Epithelial cell of esophagus (primary cell): Measurements from ENCODE around the gene SUSD4.

ENCODE experiments used
- DNase-seq: peaks from one replicate; pipeline ENCODE4 v3.0.0; 2010; ENCODE audit warnings: low read depth
- H3K4me3 ChIP-seq: 2 replicates; pipeline ENCODE4 v1.5.1; 2011; ENCODE audit warnings: mild to moderate bottlenecking, low read length, control low read depth
- TF ChIP-seq, protein P1 (sequence below): IDR thresholded peaks from 2 replicates; pipeline ENCODE4 v1.5.1; 2011; ENCODE audit warnings: low read depth, mild to moderate bottlenecking, low read length, control low read depth, inconsistent platforms; ENCODE audit not compliant: insufficient read depth; ENCODE audit errors: missing control alignments

Gene SUSD4

DNA sequence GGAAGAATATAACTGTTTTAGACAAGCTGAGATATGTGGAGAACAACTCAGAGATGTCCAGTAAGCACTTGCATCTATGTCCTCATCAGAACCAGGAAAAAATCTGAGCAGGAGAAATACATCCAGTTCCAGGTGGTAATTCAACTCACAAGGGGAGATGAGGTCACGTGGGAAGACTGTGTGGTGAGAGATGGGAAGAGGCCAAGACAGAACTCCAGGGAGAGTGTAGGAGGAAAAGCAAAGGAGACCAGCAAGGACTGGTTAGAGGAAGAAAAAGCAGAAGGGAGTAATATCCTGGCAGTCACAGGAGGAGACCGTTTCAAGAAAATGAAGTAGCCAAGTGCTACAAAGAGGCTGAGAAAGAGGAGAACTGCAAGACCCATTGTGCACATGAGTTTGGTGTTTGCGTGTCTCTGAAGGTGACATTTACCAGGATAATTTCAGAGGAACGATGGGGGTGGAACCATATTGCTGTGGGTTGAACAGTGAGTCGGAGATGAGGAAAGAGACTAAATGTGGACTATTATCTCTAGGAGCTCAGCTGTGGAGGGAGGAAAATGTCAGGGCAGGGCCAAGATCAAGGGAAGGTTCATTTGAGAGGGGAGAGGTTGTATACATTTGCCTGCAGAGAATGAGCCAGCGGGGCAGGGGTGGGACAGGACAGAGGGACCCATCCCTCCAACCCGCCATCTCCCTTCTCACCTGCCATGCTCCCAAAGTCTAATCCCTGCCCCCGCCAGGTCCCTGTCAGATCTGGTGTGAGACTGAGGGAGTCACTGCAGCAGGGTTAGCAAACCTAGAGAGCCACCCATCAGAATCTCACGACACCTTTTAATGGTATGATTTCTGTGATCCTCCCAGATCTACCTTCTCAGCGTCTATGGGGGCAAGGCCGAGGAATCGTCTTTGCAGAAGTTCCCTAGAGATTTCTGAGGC, 24.9 kb downstream of the SUSD4 start:
- H3K4me3 ChIP-seq, result no peak overlapping the region
- DNase-seq, result no peak
- TF ChIP-seq, protein P1, sequence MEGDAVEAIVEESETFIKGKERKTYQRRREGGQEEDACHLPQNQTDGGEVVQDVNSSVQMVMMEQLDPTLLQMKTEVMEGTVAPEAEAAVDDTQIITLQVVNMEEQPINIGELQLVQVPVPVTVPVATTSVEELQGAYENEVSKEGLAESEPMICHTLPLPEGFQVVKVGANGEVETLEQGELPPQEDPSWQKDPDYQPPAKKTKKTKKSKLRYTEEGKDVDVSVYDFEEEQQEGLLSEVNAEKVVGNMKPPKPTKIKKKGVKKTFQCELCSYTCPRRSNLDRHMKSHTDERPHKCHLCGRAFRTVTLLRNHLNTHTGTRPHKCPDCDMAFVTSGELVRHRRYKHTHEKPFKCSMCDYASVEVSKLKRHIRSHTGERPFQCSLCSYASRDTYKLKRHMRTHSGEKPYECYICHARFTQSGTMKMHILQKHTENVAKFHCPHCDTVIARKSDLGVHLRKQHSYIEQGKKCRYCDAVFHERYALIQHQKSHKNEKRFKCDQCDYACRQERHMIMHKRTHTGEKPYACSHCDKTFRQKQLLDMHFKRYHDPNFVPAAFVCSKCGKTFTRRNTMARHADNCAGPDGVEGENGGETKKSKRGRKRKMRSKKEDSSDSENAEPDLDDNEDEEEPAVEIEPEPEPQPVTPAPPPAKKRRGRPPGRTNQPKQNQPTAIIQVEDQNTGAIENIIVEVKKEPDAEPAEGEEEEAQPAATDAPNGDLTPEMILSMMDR, result no peak

DNA sequence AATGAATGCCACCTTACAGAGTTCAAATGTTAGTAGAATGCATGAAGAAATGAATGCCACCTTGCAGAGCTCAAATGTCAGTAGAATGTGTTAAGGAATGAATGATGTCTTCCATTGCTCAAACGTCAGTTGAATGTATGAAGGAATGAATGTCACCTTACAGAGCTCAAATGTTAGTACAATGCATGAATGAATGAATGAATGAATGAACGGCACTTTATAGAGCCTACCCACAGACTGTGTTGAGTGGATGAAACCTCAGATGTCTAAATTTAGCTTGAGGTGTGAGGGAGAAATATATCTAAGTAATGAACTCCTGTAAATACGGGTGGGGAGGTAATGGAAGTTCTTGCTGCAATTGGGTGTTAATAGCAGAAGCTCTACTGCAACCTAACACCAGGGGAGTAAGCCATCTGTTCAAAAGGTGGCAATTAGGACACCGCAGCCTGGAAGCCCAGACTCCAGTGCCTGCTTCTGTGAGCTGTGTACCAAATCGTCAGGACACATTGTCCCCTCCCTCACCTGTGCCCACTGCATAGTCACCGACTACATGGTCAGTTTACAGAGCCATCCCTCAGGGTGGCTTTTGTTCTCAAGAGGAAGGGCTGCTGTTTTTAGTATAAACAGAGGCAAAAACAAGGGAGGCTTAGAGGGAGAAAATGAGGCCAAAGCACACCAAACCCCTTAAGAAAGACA, 26.7 kb downstream of the SUSD4 start:
- H3K4me3 ChIP-seq, result no peak overlapping the region
- TF ChIP-seq, protein P1, result no peak
- DNase-seq, result no peak

DNA sequence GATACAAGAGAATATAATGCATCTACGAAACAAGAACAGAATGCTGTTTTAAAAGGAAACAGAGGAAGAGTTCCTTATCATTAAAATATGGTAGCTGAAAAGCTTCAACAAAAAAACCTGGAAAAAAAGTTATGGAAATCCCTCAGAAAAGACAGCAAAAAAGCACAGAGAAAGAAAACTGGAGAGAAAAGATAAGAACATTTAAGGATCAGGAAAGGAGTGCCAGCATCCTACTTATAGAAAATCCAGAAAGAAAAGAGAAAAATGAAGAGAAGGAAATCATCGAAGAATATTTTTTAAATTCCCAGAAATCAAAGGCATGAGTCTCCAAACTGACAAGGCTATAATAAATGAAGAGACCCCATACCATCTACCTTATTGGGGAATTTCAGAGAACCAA, 29.8 kb downstream of the SUSD4 start:
- no peak for DNase-seq
- TF ChIP-seq, protein P1, result no peak
- H3K4me3 ChIP-seq, result no peak overlapping the region

DNA sequence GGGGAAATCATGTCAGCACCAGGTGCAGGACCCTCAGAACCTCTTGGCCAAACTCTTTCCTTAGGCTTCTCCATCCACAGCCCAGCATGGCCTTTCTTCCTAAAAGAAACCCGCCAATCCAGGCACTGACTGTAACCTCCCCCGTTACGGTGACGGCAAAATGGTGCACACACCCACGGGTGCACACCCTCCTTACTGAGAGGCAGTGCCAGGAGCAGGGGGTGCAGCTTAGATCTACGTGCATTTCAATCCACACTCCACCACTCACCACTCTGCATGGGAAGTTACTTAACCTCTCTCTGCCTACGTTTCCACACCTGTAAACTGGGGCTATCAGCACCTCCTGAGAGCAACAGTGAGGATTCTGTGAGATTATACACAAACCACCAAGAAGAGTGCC, 31.0 kb downstream of the SUSD4 start:
- H3K4me3 ChIP-seq, result no peak overlapping the region
- DNase-seq, result no peak
- TF ChIP-seq, protein P1, result no peak

DNA sequence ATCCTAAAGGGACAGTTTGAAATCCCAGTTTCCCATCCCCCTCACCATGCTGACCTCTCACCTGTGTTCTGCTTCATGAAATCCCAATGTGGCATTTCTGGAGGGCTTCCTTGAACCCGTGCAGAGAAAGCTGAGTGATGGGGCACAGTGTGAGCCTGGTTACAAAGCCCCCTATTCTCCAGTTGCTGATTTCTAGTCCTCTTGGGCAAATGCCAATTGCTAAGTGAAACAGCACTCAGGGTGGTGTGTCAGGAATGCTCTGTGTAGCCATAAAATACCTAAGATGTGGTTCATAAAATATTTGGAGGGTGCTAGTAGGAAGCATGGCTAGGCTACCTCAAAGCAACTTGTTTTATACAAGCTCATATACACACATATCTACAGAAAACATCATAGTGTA, 32.0 kb downstream of the SUSD4 start:
- H3K4me3 ChIP-seq, result no peak overlapping the region
- DNase-seq, result peak; percentile 64
- TF ChIP-seq, protein P1, result no peak

DNA sequence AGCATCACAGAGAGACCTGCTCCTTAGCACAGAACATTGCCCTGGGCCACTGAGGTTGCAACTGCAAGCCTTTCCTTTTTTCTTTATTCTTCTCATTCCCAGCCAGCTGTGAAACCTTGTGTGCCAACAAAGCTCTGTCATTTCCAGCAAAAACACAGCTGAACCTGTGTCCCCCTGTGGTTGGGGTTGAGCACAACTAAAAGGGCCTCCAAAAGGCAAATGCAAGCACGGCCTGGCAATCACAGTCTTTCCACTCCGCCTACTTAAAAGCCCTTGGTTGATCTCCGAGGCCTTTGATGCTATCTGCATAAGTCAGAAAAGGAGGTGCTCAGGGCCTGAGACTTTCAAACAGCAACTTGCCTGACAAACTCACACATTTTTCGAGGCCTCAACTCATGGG, 32.7 kb downstream of the SUSD4 start:
- DNase-seq, result no peak
- H3K4me3 ChIP-seq, result no peak overlapping the region
- TF ChIP-seq, protein P1, result no peak
